NCI-H1930 (cell line): Measurements from ENCODE around the gene CACNA1C.

Experiments used
- DNase-seq, 2 experiments: peaks; one replicate each; lab custom pipeline; 2025; lab: John Stamatoyannopoulos, UW

Gene CACNA1C

DNA sequence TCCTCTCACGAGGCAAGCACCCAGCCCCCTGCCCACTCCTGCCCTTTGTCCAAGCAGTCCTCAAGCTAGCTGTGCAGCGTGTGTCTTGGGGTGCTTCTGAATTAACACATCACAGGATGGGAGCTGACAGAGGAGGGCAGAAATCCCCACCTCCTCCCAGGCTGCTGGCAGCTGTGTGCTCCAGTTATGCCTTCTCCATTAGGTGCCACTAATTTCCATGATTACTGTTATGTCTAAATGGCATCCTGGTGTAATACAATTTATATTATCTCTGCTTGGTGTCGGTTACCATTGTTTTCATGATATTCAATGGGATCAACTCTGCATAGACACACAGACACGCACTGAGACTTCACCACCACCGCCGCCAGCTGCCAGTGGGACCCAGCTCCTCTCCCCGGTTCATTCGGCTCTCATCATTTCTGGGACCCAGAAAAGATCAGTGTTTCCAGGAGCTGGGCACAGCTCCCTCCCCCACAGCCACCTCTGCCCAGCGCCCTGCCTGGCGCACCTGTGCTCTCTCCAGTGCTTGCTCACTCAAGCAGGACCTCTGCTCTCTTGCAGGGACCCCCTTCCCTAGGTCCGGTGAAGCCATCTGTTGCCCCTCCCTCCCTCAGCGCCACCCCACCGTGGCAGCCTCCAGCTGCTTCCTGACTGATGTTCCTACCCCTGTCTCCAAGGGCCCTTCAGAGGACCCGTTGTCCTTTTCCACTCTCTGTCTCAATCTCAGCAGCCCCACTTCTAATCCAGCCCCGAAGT lies 574.5 kb downstream of the CACNA1C start:
- DNase-seq = no peak

DNA sequence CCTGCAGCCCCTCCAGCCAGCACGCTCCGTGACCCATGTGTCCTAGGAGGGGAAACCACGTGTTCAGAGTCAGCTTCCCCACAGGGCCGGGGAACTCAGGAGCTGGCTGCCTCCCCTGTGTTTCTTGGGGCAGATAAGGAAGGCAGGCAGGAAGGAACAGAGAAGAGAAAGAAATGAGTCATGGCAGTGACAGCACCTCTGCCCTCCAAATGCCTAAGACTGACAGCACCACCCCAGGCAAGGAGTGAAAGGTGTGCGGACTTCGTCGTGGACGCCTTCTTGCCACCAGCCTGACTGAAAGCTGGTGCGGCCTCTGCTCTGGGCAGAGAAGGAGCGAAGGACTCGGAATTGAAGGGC lies 575.0 kb downstream of the CACNA1C start:
- no peak for DNase-seq

DNA sequence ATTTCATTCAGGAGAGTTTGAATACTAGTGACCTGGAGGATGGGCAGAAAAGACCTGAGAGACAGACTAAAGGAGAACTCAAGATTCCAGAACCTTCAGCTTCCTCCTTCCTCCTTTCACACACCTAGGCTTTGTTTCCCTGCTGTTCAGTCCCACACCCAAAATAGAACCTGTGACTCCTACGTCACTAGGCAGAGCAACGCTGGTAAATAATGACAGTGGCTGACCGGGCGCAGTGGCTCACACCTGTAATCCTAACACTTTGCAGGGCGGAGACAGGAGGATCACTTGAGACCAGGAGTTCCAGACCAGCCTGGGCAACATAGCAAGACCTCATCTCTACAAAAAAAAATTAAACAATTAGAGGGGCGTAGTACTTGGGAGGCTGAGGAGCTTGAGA lies 575.6 kb downstream of the CACNA1C start:
- DNase-seq = no peak

DNA sequence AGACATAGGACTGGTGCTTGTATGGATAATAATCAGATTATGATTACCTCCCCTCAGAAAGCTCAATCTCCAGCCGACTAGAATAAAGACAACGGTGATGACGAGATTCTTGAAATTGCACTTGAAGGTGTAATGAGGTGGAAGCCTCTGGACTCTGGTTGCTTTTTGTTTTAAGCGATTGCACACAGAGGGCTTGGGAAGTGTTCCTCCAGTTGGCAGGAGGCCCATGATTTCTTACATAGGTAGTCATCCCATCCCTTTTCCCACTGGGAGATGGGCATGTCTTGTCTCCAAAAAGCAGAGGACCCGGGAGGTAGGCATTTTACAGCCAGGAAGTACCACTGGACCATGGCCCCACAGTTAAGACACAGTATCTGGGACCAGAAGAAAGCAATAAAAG lies 576.3 kb downstream of the CACNA1C start:
- DNase-seq = no peak

DNA sequence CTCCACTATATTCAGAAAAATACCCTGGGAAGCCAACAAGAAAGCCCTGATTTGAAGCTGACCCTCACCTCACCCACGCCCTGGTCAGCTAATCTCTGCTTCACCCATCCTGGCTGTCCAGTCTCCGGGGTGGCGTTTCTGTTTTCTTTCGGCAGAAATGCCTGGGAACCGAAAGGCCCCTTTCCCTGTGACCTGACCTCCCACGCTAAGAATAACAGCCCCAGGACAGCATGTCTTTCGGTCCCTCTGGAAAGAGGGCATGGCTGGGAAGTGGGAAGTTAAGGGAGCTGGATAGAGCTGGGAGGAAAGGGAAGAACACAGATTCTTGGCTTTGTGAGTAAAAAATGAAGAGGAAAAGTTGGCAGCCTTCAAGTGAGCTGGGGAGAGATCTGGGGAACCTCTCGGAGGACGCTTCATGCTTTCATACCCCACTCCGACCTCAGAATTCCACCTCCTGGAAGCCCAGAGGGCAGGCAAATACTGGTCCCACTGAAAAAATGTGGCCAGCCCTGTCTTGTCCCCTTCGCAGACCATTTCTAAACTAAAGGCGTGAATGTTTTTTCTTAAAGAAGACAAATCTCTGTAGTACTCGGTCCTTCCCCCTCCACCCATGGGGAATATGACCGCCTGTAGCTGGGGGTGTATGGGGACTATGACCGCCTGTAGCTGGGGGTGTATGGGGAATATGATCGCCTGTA lies 579.0 kb downstream of the CACNA1C start:
- DNase-seq = no peak

DNA sequence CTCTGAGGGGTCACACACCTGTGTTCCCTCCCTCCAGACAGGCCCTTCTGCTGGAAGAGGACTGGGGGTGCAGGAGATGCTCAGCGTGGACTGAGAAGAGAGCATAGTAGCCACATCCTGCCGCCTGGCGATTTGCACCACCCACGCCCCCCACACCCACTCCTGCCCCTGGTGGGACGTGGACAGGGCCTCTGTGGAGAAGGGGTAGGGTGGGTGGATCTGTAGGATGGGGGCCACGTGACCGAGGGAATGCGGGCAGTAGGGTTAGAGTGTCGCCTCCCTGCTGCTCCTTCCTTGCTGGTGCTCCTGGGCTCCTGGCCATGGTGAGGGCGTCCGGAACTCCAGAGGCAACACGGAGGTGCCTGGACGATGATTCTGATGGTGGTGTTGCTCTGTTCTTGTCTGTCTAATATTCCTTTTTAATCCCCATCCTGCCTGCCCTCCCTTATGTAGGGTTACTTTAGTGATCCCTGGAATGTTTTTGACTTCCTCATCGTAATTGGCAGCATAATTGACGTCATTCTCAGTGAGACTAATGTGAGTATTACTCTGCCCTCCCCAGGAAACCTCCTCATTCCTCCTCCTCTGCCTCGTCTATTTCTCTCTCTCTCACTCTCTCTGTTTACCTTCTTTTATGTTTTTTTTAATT lies 580.5 kb downstream of the CACNA1C start:
- DNase-seq = no peak

DNA sequence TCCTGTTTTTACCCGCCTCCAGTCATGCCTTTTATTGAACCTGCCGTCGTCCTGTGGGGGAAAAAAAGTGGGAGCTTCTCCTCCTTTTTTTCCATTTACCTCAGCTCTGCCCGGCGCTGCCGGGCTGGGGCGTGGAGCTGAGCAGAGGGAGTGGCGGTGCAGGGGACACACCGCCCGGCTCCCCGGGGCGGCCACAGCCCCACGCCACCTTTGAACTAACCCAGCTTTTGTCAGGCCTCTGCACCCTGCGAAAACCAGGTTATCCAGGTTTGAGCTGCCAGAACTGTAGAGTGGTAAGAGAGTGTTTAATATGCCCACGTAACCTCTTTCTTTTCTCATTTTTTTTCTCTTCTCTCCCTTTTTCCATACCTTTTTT lies 581.0 kb downstream of the CACNA1C start:
- DNase-seq = no peak

DNA sequence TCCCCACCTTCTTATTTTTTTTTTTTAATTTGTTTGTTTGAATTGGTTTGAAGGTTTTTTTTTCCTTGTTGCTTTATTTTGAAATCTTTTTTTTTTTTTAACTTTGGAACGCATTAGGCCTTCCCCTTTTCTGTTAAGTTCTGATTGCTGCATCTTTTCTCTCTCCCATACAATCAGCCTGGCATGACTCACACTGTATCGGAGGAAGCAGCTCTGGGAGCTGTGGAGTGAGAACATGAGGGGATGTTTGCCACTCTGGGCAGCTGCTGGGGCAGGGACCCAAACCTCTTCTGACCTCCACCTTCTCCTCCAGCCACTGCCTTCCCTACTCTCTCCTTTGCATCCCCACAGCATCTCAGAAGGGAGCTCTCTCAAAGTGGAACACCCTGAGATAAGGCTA lies 581.7 kb downstream of the CACNA1C start:
- no peak for DNase-seq

DNA sequence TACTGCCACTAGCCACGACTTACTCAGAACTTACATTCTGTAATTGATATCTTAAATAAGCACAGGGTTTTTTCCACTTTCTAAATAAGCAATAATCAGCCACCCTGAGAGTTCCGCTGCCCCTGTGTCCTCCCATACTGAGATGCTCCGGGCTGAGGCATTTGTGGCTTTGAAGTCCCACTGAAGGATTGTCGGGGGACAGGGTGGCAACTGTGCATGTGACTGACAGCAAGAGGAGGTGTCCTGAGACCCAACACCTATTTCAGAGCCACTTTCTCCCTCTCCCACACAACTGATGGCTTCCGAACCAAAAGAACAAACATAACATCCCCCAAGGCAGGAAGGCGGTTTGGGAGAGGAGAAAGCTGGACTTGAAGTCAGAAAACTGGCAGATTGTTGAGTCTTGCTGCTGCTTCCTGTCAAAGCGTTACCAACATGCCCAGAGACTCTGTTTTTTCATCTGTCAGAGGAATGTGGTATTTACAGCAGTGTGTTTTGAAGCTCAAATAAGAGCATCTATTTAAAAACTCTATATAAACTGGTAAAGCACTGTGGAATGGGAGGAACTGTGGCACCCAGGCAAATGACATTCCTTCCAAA lies 584.1 kb downstream of the CACNA1C start:
- no peak for DNase-seq

DNA sequence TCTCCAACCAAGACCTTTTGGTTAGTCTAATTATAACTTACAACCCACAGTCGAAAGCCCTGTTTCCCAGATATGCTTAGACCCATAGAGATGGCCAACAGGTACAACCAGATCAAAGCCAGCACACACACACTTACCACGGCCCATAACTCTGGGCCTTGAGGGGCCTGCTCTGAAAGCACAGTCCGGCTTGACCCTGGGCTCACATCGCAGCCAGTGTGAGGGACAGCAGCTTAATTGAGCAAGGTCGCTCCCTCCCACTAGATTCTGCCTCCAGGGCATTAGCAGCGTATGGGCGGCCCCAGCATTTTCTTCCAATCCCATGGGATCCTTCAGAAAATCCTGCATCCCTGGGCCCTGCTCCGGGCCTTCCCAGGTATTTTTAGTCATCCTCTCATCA lies 584.6 kb downstream of the CACNA1C start:
- DNase-seq = no peak

DNA sequence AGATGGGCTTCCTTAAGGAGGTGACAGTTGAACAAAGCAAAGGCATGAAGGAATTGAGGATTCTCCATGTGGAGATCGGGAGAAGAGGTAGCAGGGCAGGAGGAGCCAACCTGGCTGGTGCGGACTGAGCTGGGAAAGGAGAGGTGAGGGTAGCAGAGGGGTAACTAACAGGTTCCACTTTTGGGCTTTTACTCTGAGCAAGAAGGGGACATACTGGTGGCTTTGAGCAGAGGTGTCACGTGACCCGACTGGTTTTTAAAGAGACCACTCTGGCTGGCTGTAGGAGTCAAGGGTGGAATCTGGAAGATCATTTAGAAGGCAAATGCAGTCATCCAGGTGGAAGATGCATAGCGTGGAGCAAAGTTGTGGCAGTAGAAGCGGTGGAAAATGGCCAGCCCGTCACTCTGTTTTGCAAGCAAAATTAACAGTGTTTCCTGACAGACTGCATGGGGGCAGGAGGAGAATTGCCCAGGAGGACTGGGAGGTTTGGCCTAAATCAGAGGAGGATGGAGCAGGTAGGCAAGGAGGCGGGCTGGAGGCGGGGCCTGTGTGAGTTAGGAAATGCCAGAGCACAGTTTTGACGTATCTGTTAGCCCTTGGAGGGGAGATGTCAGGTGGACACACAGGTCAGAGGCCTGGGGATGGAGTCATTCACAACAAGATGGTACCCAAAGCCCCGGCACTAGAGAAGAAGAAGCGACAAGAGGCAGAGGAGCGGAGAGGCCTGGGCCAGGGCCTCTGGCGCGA lies 585.7 kb downstream of the CACNA1C start:
- no peak for DNase-seq

DNA sequence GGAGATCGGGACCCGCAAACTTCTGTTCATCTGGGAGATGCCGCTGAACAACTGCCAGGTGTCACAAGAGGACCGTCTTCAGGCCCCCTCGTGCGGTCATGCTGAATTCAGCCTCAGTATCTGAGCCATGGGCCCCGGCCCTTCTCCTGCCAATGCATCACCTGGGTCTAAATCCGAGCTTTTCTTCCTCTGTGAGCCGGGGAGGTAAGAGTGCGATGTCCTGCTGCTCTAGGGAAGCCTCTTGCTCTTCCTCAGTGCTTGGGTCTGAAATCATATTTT lies 586.2 kb downstream of the CACNA1C start:
- no peak for DNase-seq

DNA sequence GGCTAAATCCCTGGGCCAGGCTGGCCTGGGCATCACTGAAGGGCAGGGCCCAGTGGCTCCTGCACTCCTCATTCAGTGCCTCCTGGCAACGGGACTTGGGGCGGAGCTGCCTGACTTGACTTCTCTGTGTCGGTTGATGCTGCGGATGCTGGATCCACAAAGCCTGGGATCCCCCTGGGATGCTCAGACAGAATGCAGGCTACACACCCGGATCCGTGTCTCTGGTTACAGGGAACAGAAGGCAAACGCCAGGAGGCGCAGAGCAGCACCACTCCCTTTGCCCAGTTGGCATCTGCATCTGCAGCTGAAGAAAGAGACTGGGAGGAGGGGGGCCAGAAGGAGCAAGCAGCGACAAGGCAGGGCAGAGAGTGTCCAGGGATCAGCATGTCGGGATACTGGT lies 587.5 kb downstream of the CACNA1C start:
- DNase-seq = no peak

DNA sequence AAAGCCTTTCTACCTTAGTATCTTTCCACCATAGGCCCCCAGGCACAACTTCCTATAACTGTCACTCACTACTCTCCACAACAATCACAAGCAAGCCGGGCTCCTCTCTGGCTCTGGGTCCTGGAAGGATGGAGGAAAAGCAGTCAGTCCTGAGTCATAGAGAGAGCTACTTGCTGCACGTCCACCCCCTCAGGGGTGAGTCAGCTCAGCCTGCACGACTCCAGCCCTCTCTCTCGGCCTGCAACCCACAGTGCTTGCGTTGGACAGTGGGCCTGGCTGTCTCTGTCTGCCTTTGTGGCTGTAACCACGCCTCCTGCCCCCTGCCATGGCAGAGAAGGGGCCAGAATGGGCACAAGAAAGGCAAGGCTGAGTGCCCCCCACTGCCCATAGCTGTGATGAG lies 587.9 kb downstream of the CACNA1C start:
- no peak for DNase-seq

DNA sequence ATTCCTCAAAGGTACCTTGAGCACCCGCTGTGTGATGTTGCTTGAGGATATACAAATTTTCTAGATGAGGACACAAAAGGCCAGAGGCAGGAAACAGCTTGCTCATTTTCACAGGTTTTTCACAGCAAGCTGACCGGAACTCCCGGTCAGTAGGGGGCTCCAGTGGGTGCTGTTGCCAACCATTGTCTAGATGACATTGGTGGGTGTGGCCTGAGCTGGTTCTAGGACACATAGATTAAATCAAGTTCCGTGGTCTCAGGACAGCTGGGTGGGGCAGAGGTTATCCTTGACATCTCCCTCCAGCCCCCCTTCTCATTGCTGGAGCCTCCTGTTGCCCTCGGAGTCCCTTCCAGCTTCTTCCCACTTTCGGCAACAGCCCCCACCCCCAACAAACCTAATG lies 588.4 kb downstream of the CACNA1C start:
- no peak for DNase-seq

DNA sequence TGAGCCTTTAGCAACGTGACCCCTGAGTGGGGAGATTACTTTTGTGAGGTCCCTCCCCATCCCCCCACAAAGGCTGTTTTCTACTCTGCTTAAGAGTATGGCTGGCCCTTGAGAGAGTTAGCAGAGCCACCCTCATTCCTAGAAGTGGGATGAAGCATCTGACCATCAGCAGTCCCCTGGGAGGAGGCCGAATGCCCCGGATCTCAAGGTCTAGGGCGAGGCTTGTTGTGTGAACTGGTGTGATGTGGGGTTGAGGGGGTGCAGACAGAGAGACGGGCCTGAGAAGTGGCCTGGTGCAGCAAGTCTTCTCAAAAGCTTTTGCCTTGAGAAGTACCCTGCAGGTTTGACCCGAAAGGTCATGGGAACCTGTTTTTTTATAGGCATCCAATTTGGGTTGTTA lies 589.0 kb downstream of the CACNA1C start:
- DNase-seq = no peak

DNA sequence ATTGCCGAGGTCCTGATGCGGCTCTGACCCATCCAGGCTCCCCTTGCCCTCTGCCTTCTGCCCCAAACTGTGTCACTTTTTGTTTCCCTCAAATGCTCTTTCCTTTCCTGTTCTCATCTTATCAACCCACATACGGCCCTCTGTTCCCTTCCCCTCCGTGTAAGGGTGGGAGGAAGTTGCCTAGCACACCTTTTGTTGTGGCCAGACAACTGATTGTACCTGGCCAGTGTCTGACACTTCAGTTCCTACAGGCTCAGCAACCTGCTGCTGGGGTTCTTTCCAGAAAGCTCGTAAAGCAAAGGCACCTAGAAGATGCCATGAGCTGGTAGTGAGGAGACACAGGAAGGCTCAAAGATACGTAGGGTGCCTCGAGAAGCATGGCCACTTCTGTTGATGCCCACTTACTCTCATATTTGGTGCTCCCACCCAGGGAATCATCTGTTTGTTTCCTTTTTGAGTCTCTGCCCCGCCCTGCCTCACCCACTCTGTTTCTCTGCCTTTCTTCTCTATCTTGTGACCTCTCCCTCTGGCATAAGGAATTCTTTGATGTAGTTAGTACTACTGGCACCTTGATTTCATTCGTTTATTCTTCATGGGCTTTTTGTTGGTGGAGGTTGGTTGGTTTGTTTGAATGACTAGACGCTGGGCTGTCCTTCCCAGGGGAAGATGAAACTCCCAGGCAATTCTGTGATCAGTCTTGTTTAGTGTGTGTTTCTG lies 589.5 kb downstream of the CACNA1C start:
- DNase-seq = no peak

DNA sequence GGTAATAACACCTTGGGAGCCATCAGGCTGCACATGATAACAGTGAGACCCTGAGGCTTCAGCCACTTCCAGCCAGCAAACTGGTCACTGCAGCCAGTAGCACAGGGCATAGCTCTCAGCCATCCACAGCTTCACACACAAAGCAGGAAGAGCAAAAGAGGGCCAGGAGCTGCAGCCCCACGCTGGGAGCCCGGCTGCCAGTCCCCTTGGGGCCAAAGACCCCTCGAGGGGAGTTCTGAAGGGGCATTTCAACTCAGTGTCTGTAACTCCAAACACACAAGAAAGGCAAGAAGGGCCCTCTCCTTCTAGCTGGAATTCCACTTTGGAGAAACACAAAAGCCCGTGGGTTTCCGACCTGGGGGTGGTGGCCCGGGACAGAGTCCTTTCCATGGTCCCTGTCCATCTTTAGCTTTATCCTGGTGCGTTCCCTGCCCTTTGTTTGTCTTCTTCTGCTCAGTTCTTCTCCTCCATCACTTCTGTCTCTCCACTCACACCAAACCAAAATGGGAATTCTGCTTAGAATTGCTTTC lies 590.2 kb downstream of the CACNA1C start:
- DNase-seq = no peak

DNA sequence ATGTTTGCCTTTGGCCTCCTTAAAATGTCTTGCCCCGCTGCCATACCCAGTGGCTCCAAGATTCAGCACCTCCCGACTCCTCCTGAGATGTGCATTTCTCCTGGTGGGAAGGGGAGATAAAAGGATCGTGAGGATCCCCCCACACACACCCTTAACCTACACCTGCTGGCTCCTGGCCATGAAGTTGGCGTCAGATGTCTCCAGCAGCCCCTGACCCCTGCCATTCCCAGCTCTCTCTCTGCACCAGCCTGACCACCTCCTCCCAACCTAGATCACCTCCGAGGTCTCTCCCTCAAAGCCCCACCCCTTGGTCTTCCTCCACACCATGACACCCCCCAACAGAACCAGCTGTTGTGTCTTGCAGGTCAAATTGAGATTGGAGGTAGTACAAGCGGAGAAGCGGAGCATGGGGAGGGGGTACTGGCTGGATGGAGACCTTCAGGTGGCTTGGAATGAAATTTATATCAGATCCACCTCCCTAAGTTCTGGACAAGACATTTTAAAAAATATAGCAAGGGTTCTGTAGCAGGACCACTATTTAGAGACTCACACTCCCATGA lies 590.9 kb downstream of the CACNA1C start:
- DNase-seq = no peak

DNA sequence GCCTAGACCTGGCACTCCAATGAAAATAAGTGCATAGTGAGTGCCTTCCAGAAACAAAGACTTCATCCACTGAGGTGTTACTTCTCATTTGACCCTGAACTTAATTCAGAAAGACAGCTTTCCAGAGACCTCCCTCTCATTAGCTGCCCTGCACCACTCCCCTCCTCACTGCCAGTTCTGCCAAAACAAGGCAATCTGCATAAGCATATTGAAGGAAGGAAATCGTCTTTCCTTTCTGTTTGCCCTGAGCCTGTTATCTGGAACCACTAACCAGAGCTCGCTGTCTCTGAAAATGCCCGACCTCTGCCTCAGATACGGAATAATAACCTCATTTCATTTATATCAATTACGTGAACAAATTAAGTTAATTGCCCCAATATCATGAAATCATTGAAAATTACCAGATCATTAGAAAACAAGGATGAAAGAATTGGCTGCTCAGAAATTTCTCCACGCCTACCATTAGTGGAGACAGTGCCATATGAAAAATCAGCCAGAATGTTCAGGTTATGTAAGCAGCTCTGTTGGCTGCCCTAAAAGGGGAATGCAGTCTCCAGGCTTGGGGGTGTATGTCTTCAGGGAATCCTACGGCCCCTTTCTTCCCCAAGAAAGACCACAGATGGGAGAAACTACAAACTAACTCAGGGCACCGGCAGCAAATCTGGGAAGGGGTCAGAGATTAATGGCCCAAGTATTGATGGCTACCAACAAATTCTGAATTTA lies 592.1 kb downstream of the CACNA1C start:
- DNase-seq = no peak

DNA sequence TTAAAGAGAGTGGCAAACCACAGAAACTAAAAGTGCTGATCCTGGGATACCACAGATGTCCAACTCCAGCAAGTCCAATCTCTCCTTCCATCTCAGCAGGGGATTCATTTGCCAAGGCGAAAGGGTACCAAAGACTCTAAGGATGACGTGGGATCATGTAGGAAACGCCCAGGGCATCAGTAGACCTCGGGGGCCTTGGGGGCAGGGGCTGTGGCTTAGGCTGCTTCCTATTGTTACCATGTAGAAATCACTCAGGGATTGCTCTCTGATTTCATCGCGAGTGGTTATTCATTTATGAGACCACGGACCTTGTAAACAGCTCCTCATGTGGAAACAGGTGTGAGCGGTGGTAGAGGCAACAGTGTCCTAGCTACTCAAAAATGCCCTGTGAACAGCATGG lies 592.7 kb downstream of the CACNA1C start:
- DNase-seq = peak in 1 of 2 experiments; percentile 39
